Keratinocyte (primary cell): ENCODE results near the gene AMER3. TPM values are rescaled to one million over a fixed set of nuclear protein-coding genes. Genes with fewer than 3 reads are reported as not detected.

ENCODE experiments used
- DNase-seq: peaks from one replicate; pipeline ENCODE4 v3.0.0-alpha.2; 2011; ENCODE audit warnings: low read depth, missing footprints, low spot score
- FAIRE-seq: peaks from 2 replicates; lab custom pipeline; 2011; peaks lifted over from hg19 to GRCh38; lab: Jason Lieb, UNC
- H2AFZ ChIP-seq: 2 replicates; pipeline ENCODE4 v1.6.0; 2012; ENCODE audit warnings: low read length, control low read depth, inconsistent platforms; ENCODE audit not compliant: control insufficient read depth
- H3K27ac ChIP-seq: 2 replicates; pipeline ENCODE4 v1.5.1; 2011; ENCODE audit warnings: low read length; ENCODE audit not compliant: control insufficient read depth, insufficient read depth
- H3K27me3 ChIP-seq: 3 replicates; pipeline ENCODE4 v1.6.0; 2011; ENCODE audit warnings: low read length; ENCODE audit not compliant: control insufficient read depth, insufficient read depth; ENCODE audit errors: extremely low read depth
- H3K36me3 ChIP-seq, 2 experiments: 2 replicates in 1 of 2; 3 replicates in 1 of 2; pipeline ENCODE4 v1.5.1; 2011; ENCODE audit warnings: low read length in 2 of 2, mild to moderate bottlenecking in 1 of 2; ENCODE audit not compliant: control insufficient read depth in 2 of 2, insufficient read depth in 2 of 2; ENCODE audit errors: extremely low read depth in 1 of 2
- H3K4me1 ChIP-seq: 3 replicates; pipeline ENCODE4 v1.5.1; 2011; ENCODE audit warnings: low read length; ENCODE audit not compliant: control insufficient read depth, insufficient read depth; ENCODE audit errors: extremely low read depth
- H3K4me2 ChIP-seq: 3 replicates; pipeline ENCODE4 v1.6.0; 2011; ENCODE audit warnings: low read depth, low read length; ENCODE audit not compliant: control insufficient read depth, insufficient read depth; ENCODE audit errors: extremely low read depth
- H3K4me3 ChIP-seq, 3 experiments: fragments of 200-600 bp in 1 of 3; sonication (generic) in 1 of 3; 2 replicates in 2 of 3; 3 replicates in 1 of 3; pipeline ENCODE4 v1.5.1; 2011 to 2016; ENCODE audit warnings: low read length in 3 of 3, mild to moderate bottlenecking in 3 of 3, control low read depth in 2 of 3, inconsistent platforms in 1 of 3, low read depth in 1 of 3, mixed read lengths in 1 of 3, mixed run types in 1 of 3, moderate library complexity in 1 of 3; ENCODE audit not compliant: control insufficient read depth in 2 of 3, insufficient read depth in 2 of 3; ENCODE audit errors: extremely low read depth in 1 of 3
- H3K79me2 ChIP-seq: 2 replicates; pipeline ENCODE4 v1.6.0; 2012; ENCODE audit warnings: low read length; ENCODE audit not compliant: control insufficient read depth, insufficient read depth
- H3K9ac ChIP-seq: 3 replicates; pipeline ENCODE4 v1.6.0; 2011; ENCODE audit warnings: low read length; ENCODE audit not compliant: control insufficient read depth, insufficient read depth; ENCODE audit errors: extremely low read depth
- H3K9me1 ChIP-seq: 3 replicates; pipeline ENCODE4 v1.6.0; 2011; ENCODE audit warnings: low read length; ENCODE audit not compliant: control insufficient read depth, insufficient read depth; ENCODE audit errors: extremely low read depth
- H3K9me3 ChIP-seq: 2 replicates; pipeline ENCODE4 v1.5.1; 2012; ENCODE audit warnings: low read depth, low read length; ENCODE audit not compliant: control insufficient read depth
- H4K20me1 ChIP-seq: 3 replicates; pipeline ENCODE4 v1.6.0; 2011; ENCODE audit warnings: low read length; ENCODE audit not compliant: control insufficient read depth, insufficient read depth; ENCODE audit errors: extremely low read depth
- EZH2 ChIP-seq: IDR thresholded peaks from one replicate; pipeline ENCODE4 v1.6.1; 2012; ENCODE audit warnings: inconsistent platforms, mild to moderate bottlenecking, low read length, moderate library complexity
- dilution Hi-C: fragments of 300-500 bp; cut with MboI; formaldehyde crosslinking; loops from one replicate; pipeline ENCODE4 v1.7.0; 2020; ENCODE audit warnings: low sequenced_read_pairs; ENCODE audit not compliant: extremely low pct_ligation_motif_present
- polyA plus RNA-seq, 5 experiments: library from polyadenylated mRNA; depleted of rRNA in 3 of 5; stranded (reverse) in 3 of 5; stranded (forward) in 1 of 5; unstranded in 1 of 5; fragments of >200 nt; gene quantifications; 1 replicate in 1 of 5; 2 replicates in 3 of 5; 3 replicates in 1 of 5; pipeline versions ENCODE4 v1.2.1 to v1.2.3, GENCODE V29; 2011 to 2012; ENCODE audit warnings: missing spikeins in 2 of 5, low read depth in 1 of 5, low replicate concordance in 1 of 5
- TF ChIP-seq, protein P1 (sequence below), 3 experiments: IDR thresholded peaks in 1 of 3; conservative IDR thresholded peaks in 1 of 3; optimal IDR thresholded peaks in 1 of 3; 2 replicates in 2 of 3; 3 replicates in 1 of 3; pipeline versions ENCODE3 to v1.5.1; 2011; ENCODE audit warnings: low read length in 3 of 3, mild to moderate bottlenecking in 3 of 3, moderate library complexity in 2 of 3, control low read depth in 1 of 3, inconsistent platforms in 1 of 3; ENCODE audit not compliant: insufficient read depth in 2 of 3; ENCODE audit errors: extremely low read depth in 1 of 3

Gene AMER3
- polyA plus RNA-seq, 1 donor (not counting 4 experiments of a cell fraction or from before 2014, with no cell fraction given): not detected

- Histone ChIP-seq H4K20me1 (no peaks in the 10 kb centered on the region), H3K9me3 (no peaks in the 10 kb centered on the region), H3K27ac (no peak overlapping the region), H3K4me2 (no peak overlapping the region), H3K36me3 (no peaks in the 10 kb centered on the region), H3K9ac (no peak overlapping the region), H3K4me3 (no peak overlapping the region), H3K27me3 (no peaks in the 10 kb centered on the region), H3K79me2 (no peaks in the 10 kb centered on the region), H3K4me1 (peaks cover 8% of the 10 kb centered on the region), H3K9me1 (no peaks in the 10 kb centered on the region), H2AFZ (no peak overlapping the region)
- FAIRE-seq (no peak), DNase-seq (no peak)
- no peak for TF ChIP-seq EZH2
- TF ChIP-seq, protein P1, sequence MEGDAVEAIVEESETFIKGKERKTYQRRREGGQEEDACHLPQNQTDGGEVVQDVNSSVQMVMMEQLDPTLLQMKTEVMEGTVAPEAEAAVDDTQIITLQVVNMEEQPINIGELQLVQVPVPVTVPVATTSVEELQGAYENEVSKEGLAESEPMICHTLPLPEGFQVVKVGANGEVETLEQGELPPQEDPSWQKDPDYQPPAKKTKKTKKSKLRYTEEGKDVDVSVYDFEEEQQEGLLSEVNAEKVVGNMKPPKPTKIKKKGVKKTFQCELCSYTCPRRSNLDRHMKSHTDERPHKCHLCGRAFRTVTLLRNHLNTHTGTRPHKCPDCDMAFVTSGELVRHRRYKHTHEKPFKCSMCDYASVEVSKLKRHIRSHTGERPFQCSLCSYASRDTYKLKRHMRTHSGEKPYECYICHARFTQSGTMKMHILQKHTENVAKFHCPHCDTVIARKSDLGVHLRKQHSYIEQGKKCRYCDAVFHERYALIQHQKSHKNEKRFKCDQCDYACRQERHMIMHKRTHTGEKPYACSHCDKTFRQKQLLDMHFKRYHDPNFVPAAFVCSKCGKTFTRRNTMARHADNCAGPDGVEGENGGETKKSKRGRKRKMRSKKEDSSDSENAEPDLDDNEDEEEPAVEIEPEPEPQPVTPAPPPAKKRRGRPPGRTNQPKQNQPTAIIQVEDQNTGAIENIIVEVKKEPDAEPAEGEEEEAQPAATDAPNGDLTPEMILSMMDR (optimal IDR thresholded peaks at IDR 0.05 in 1 of 3, IDR thresholded peaks at IDR 0.05 in 1 of 3, conservative IDR thresholded peaks at IDR 0.05 in 1 of 3; ENCODE audit: extremely low read depth in 1 of 3, insufficient read depth in 2 of 3, low read length in 3 of 3): no peak
- dilution Hi-C loops: no loop called here
Measured at GRCh38 chr2:130813722-130814121, 58.4 kb downstream of the AMER3 start.

DNA sequence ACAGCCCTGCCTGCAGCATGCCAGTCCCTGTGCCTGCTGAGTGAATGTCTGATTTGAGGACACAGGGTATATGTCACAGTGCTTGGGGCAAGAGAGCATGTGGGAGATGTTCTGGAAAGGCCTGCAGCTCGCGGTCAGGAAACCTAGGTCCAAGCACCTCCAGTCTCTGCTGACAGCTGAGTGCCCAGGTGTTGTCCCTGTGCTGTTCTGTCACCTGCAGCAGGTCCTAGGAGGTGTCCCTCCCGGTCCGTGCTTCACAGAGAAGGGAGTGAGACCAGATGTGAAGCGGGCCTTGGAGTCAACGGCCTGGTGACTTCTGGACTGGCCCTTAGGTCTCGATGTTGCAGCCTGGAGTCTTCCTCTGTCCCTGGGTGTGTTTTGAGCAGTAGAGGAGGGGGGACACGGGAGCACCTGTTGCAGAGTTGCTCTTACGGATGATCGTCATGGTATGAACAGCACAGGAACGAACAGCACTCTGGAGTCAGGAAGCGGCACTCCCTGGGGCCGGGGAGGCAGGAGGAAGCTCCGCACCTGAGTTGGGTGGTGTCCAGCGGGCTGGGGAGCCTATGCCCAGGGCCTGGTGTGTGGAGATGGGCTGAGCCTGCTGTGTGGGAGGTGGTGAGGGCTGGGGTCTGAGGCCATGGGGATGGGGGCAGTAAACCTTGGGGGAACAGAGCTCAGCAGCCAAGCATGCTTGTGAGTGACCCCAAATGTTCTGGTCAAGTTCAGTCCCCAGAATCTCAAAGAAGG, 59.8 kb downstream of the AMER3 start:
- no peaks in the 10 kb centered on the region for H3K79me2 ChIP-seq
- no peak for FAIRE-seq
- TF ChIP-seq EZH2: no peak
- TF ChIP-seq, protein P1 (optimal IDR thresholded peaks at IDR 0.05 in 1 of 3, IDR thresholded peaks at IDR 0.05 in 1 of 3, conservative IDR thresholded peaks at IDR 0.05 in 1 of 3; ENCODE audit: extremely low read depth in 1 of 3, insufficient read depth in 2 of 3, low read length in 3 of 3): no peak

More for the DNA sequence above, 59.8 kb downstream of the AMER3 start:
- no peak for DNase-seq
- H2AFZ ChIP-seq: no peak overlapping the region
- no peaks in the 10 kb centered on the region for H3K27me3 ChIP-seq
- no peaks in the 10 kb centered on the region for H3K9me3 ChIP-seq
- no peak overlapping the region for H3K4me3 ChIP-seq
- no peaks in the 10 kb centered on the region for H4K20me1 ChIP-seq
- dilution Hi-C loops: no loop called here
- H3K9ac ChIP-seq: no peak overlapping the region
- peaks cover 16% of the 10 kb centered on the region for H3K4me1 ChIP-seq
- no peak overlapping the region for H3K27ac ChIP-seq
- no peaks in the 10 kb centered on the region for H3K9me1 ChIP-seq
- H3K36me3 ChIP-seq: no peaks in the 10 kb centered on the region
- H3K4me2 ChIP-seq: no peak overlapping the region

Other genes with a start within 250 kb of the AMER3 start
- gene POTEI, start 246.2 kb upstream of the AMER3 start, polyA plus RNA-seq: not detected in 3 replicates
- not detected in 3 replicates for gene CFC1B, start 234.3 kb upstream of the AMER3 start, polyA plus RNA-seq
- not detected in 3 replicates for gene CFC1, start 156.0 kb upstream of the AMER3 start, polyA plus RNA-seq
- gene POTEJ, start 144.1 kb upstream of the AMER3 start, polyA plus RNA-seq: not detected in 3 replicates
- not detected in 3 replicates for gene GPR148, start 26.5 kb upstream of the AMER3 start, polyA plus RNA-seq
- gene ARHGEF4, start 81.4 kb downstream of the AMER3 start, polyA plus RNA-seq: 22.6 to 40.6 TPM (median 26.2 TPM) in 3 replicates